ENCODE data around the gene CELF3. TPM values are rescaled to one million over a fixed set of nuclear protein-coding genes. Genes with fewer than 3 reads are reported as not detected.
"Not testable (repeated sequence)": the region's sequence is repeated elsewhere in the genome, so short reads cannot be mapped to it uniquely, and the experiment has no call there.

The CELF3 gene
- total and polyA plus RNA-seq, 2 donors (not counting 1 experiment from before 2014, with no cell fraction given) = not detected

GRCh38 chr1:151737026-151737425, 20.4 kb upstream of the CELF3 start:
- H3K36me3 ChIP-seq (replicated peaks in 1 of 2; ENCODE audit: control extremely low read depth in 1 of 2, control insufficient read depth in 1 of 2, extremely low read depth in 1 of 2, insufficient read depth in 2 of 2, low read length in 1 of 2) = no peaks in the 10 kb centered on the region
- H3K9me3 Mint-ChIP-seq (ENCODE audit: insufficient read depth) = peaks cover 12% of the 10 kb centered on the region
- H3K27ac Mint-ChIP-seq = no peak overlapping the region
- no peak for TF ChIP-seq CTCF (IDR thresholded peaks at IDR 0.05)
- no peak for TF ChIP-seq EZH2 (IDR thresholded peaks at IDR 0.05; ENCODE audit: borderline replicate concordance, insufficient read depth, low read depth, low read length, poor library complexity, severe bottlenecking)
- 66% methylated on average over 2 of the region's 2 CpGs for WGBS (ENCODE audit: insufficient coverage)
- no peaks in the 10 kb centered on the region for H3K4me1 Mint-ChIP-seq
- no peak for DNase-seq
- H3K4me1 ChIP-seq (ENCODE audit: control insufficient read depth in 2 of 2, insufficient read depth in 2 of 2, low read length in 2 of 2) = no peaks in the 10 kb centered on the region
- H3K4me3 ChIP-seq (ENCODE audit: control extremely low read depth in 1 of 5, extremely low read depth in 1 of 5, insufficient read depth in 1 of 5, low read depth in 2 of 5, low read length in 4 of 5) = no peak overlapping the region
- ChIA-PET CTCF (no interaction called here), POLR2A (no interaction called here)
- H2AFZ ChIP-seq (ENCODE audit: insufficient read depth, low read depth, low read length, poor library complexity, severe bottlenecking) = no peak overlapping the region
- intact Hi-C loops (cut with micrococcal nuclease) = no loop called here
- H4K20me1 ChIP-seq (ENCODE audit: control insufficient read depth, insufficient read depth, low read length, poor library complexity, severe bottlenecking) = no peaks in the 10 kb centered on the region
- no peak overlapping the region for H3K4me3 Mint-ChIP-seq
- no peak overlapping the region for H3K4me2 ChIP-seq (replicated peaks; ENCODE audit: low read depth, low read length, poor library complexity, severe bottlenecking)
- H3K9ac ChIP-seq (ENCODE audit: low read length) = no peak overlapping the region
- H3K27me3 Mint-ChIP-seq = peaks cover 19% of the 10 kb centered on the region
- peaks cover 0 to 17% (median 12%) of the 10 kb centered on the region in 3 donors for H3K9me3 ChIP-seq (ENCODE audit: control extremely low read depth in 1 of 3, control insufficient read depth in 2 of 3, insufficient read depth in 1 of 3, low read length in 2 of 3)
- peaks cover 0 to 7% (median 1%) of the 10 kb centered on the region in 4 experiments for H3K27me3 ChIP-seq (replicated peaks in 1 of 4; ENCODE audit: control extremely low read depth in 1 of 4, control insufficient read depth in 3 of 4, insufficient read depth in 4 of 4, low read length in 3 of 4)
- no peak for ATAC-seq (ENCODE audit: low read depth)
- no peak overlapping the region for H3K27ac ChIP-seq (ENCODE audit: low read length in 2 of 2)
- no peaks in the 10 kb centered on the region for H3K79me2 ChIP-seq (ENCODE audit: control insufficient read depth, insufficient read depth, low read length)

- H3K4me2 ChIP-seq (replicated peaks; ENCODE audit: low read depth, low read length, poor library complexity, severe bottlenecking); H4K20me1 ChIP-seq (ENCODE audit: control insufficient read depth, insufficient read depth, low read length, poor library complexity, severe bottlenecking); H3K27ac ChIP-seq (ENCODE audit: low read length in 2 of 2); H3K4me1 Mint-ChIP-seq; H3K4me3 Mint-ChIP-seq; H3K9ac ChIP-seq (ENCODE audit: low read length); DNase-seq; H3K79me2 ChIP-seq (ENCODE audit: control insufficient read depth, insufficient read depth, low read length); H3K4me3 ChIP-seq (ENCODE audit: control extremely low read depth in 1 of 5, extremely low read depth in 1 of 5, insufficient read depth in 1 of 5, low read depth in 2 of 5, low read length in 4 of 5); H2AFZ ChIP-seq (ENCODE audit: insufficient read depth, low read depth, low read length, poor library complexity, severe bottlenecking); H3K27ac Mint-ChIP-seq; ATAC-seq (ENCODE audit: low read depth); POLR2A ChIA-PET; H3K36me3 ChIP-seq (replicated peaks in 1 of 2; ENCODE audit: control extremely low read depth in 1 of 2, control insufficient read depth in 1 of 2, extremely low read depth in 1 of 2, insufficient read depth in 2 of 2, low read length in 1 of 2); H3K4me1 ChIP-seq (ENCODE audit: control insufficient read depth in 2 of 2, insufficient read depth in 2 of 2, low read length in 2 of 2): not testable (repeated sequence)
- Histone ChIP-seq H3K9me3 (ENCODE audit: control extremely low read depth in 1 of 3, control insufficient read depth in 2 of 3, insufficient read depth in 1 of 3, low read length in 2 of 3) (peaks cover 0 to 17% (median 12%) of the 10 kb centered on the region in 3 donors), H3K27me3 (replicated peaks in 1 of 4; ENCODE audit: control extremely low read depth in 1 of 4, control insufficient read depth in 3 of 4, insufficient read depth in 4 of 4, low read length in 3 of 4) (peaks cover 0 to 12% (median under 1%) of the 10 kb centered on the region in 4 experiments)
- peaks cover 12% of the 10 kb centered on the region for H3K9me3 Mint-ChIP-seq (ENCODE audit: insufficient read depth)
- peaks cover 37% of the 10 kb centered on the region for H3K27me3 Mint-ChIP-seq
- CTCF ChIA-PET = interaction anchor here (1.0 to 2.3 kb wide), 9 partner anchors 11 to 433 kb away, joined by 3 to 20 read pairs (median 4); no protein-coding TSS in a partner anchor
- WGBS (ENCODE audit: insufficient coverage) = 97% methylated on average over 9 of the region's 9 CpGs
- intact Hi-C loops (cut with micrococcal nuclease) = loop anchor here (2.0 kb wide), 1 partner anchor 199 kb away; no protein-coding TSS in a partner anchor
Measured at GRCh38 chr1:151733995-151734394, 17.4 kb upstream of the CELF3 start.
